GM18511 (cell line): ENCODE results near the gene DUSP7.
"Not testable (repeated sequence)": the region's sequence is repeated elsewhere in the genome, so short reads cannot be mapped to it uniquely, and the experiment has no call there.

Experiments used
- ATAC-seq: cut with Tn5 transposase; IDR thresholded peaks from one replicate; pipeline ENCODE4 v1.9.1; 2021; ENCODE audit warnings: mild to moderate bottlenecking, moderate library complexity; ENCODE audit not compliant: unreplicated experiment

The DUSP7 gene

DNA sequence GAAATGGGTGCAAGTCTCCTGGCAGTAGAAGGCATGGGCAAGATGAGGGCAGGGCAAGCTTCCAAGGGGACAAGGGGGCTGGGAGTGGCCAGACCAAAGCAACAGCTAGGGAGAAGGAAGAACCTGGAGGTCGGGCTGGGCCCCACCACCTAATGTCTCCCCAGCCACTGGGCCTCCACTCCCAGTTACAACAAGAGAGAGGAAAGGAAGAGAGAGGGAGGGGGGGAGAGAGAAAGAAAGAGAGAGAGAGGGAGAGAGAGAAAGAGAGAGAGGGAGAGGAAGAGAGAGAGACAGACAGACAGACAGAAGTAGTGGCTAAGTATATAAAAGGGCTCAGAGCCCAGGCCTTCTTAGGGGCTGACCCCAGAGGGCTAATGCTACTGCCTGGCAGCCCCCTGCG, 6.9 kb downstream of the DUSP7 start:
- no peak for ATAC-seq

DNA sequence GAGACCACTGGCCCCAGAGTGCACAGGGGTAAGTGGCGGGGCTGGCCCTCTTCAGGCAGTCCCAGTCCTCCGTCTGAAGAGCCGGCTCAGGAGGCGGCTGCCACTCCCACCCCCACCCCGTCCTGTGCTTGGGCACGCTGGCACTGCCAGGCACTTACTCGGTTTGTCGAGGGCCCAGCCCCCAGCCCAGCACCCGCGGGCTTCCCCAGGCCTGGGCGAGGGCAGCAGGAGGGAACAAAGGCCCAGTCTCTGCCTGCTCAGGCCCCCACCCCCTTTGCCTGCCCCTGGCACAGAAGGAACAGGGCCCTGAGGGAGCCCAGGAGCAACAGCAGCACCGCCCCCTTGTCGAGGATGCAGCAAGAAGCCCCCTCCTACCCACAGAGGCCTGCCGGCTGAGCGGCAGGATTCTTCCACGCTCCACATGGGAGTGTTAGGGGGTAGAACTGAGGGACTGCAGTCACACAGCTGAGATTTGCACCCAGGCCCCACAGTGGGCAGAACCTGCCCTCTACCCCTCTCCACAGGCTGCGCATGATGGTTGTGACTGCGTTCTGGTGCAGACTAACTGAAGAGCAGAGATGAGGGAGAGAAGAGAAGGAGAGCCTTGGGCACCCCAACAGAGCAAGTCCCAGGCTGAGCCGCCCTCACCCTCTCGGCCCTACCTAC, 8.9 kb downstream of the DUSP7 start:
- ATAC-seq, result no peak

DNA sequence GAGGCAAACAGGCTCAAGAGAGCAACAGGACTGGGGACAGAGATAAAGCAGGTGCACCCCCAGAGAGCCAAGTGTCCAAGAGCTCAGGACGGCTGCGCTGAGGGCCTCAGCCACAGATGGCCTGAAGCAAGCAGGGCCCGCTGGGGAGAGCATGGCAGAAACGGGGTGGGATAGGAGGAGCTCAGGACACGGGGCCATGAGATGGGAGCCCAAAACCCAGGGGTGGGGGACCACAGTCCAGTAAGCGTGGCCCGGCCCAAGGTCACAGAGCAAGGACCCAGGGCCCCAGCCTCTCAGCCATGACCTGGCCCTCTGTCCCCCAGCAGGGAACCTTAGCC, 9.5 kb downstream of the DUSP7 start:
- ATAC-seq, result no peak

DNA sequence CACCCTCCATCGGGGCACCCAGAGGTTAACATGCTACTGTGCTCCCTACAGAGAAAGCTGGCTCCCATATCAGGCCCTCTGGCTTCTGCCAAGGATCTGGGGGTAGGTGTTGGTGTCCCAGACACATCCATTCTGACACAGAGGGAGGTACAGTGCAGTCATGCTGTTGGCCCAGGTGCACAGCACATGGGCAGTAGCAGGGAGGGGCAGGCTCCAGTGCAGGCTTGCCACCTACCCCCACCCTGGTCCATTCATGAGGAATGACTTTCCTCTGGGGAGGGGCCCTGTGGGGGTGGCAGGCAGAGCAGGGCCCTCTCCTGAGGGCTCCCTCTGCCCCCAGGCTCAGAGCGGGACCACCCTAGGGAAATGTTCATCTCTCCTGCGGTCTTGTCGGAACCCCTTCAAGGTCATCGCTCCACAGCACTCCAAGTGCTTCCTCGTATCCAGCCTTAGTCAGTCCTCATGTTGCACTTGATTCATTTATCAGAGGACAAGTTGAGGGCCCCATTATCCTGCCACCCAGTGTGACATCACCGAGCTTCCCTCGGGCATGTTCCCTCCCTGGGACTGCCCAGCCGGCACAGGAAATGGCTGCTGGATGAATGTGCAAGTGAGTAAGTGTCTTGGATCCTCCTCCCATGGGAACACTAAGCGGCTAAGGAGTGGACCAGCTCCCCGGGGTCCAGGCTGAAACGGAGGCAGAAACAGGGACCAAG, 10.0 kb downstream of the DUSP7 start:
- ATAC-seq, result no peak

DNA sequence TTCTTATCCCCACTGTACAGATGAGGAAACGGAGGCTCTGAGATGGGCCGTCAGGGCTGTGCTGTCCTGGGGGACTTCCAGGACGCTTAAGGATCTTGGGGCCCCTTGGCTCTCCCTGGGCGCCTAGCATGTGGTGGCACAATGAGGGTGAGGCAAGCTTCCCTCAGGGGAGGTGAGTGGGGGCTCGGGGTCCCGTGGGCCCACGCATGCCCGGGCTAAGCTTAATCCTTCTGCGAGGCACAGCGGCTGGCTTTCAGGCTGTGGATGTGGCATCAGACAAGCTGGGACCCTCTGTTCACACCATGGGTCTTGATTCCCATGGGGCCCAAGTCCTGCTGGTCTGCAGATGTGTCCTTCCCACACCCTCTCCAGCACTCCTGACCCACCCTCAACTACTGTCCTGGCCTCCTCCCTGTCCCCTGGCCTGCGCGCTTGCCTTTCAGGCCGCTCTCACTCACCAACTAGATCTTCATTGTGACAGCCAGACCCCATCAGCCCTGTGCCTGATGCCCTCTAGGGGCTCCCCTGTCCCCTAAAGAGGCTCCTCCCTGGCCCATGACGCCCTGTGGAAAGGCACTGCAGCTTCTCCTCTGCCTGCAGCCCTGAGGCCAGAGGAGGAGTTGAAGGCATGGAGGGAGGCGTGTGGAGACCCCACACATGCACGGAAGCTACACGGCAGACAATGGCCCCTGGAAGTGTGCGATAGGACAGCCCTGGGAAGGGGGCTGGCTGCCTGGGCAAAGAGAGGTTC, 11.3 kb downstream of the DUSP7 start:
- ATAC-seq, result no peak

DNA sequence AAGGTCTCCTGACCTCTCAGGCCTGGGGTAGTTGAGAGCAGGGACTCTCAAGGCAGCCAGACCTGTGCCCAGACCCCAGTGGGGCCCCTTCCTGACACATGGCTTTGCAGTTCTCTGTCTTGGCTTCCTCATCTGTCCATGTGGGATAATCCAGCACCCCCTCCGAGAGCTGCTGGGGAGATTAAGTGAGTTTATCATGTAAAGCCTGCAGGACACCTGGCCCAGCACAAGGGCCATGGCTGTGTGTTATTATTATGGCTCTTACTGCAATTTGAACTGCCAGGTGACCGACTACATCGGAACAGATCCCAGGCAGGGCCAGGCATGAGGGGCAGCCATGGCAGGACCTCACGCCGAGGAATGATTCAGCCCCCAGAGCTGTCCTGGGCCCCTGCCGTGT, 12.6 kb downstream of the DUSP7 start:
- ATAC-seq, result no peak

DNA sequence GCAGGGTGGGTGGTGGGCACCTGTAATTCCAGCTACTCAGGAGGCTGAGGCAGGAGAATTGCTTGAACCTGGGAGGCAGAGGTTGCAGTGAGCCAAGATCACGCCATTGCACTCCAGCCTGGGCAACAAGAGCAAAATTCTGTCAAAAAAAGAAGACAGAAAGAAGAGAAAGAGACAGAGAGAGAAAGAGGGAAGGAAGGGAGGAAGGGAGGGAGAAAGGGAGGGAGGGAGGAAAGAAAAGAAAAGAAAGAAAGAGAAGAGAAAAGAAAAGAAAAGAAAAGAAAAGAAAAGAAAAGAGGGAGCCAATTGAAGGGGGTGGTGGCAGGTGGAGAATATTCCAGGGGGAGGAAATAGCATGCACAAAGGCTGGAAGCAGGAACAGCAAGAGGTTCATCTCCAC, 13.3 kb downstream of the DUSP7 start:
- ATAC-seq, result not testable (repeated sequence)

DNA sequence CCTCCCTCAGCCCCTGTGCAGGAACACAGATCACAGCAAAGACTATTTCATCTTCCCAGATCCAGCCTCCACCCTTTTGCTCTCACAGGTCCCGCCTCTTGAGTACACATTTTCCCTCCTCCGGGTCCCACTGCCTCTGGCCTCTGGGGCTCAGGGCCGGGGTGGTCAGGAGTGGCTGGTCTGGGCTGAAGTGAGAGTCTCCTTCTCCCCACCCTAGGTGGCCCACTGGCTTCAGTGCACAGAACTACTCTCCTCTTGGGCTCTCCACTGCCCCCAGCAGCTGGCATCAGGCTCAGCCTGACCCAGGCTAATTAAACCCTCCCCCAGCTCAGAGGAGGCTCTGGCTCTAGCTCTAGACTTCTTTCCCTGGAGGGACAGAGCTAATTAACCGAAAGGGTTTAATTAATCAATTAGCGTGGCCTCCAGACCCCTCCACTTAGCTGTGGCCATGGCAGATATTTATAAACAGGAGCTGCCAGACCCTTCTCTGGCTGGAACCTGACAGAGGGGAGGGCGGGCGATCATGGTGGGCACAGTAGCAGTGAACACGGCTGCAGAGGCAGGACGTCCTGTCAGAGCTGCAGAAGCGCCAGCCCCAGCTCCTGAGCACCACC, 15.1 kb downstream of the DUSP7 start:
- no peak for ATAC-seq

DNA sequence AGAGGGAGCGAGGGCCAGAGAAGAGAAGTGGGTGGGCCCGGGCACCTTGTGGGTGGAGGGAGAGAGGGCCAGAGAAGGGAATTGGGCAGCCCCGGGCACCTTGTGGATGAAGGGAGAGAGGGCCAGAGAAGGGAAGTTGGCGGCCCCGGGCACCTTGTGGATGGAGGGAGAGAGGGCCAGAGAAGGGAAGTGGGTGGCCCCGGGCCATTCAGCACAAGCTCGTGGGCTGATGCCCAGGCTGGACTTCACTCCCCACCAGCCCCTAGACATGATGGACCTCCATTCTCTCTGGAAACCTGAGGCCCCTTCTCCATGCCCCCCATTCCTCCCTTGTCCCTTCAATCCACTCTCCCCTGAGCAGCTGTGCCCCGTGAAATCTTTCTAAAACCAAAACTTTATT, 15.8 kb downstream of the DUSP7 start:
- ATAC-seq, result no peak

DNA sequence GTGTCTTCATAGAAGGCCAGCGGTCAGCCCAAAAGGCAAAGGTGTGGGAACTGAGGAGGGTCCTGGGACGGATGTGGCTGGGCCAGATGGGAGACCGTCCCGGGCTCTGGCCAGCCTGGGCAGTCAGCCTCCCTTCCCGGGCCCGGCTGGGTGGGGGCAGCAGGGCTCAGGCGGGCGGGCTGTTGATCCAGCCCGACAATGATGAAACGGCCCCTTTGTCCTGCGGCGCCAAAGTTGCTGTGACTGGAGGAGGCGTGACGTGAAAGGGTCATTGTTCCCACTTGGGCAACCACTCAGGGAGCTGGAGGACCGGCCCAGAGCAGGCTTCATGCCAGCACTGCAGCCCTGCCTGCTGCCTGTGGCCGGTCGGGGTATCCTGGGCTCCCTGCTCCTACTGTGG, 16.5 kb downstream of the DUSP7 start:
- ATAC-seq, result no peak

DNA sequence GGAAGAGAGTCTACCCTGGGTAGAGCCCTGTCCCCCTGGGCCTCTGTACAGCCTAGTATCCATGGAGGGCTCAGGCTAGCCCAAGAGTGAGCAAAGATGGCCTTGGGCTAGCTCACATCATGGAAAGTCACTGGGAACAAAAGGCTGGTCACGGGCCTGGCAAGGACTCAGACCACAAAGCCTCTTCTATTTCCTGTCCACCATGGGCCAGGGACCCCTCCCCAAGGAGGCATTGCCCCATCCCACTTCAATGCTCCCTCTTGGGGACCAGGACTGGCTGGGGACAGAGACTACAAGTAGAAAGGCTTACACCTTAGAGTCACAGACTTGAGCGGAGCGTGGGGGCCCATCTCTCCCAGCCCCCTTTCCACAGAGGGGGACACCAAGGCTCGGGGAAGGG, 16.9 kb downstream of the DUSP7 start:
- no peak for ATAC-seq

DNA sequence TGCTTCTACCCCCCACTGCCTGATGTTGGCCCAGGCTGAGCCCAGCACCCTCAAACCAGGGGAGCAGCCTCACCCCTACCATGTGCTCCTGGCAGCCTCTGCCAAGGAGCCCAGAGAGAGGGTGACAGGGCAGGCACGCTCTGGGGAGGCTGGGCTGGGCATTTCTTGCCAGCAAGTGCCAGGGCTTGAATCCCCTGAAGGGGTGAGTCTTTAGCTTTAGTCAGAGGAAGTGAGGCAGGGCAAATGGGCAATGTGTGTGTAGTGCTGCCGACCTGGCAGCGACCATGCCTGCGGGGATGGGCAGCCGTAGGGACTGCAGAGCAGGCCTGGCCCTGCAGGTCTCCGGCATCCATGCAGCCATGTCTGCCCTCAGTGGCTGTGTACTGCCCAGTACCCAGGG, 18.1 kb downstream of the DUSP7 start:
- no peak for ATAC-seq

DNA sequence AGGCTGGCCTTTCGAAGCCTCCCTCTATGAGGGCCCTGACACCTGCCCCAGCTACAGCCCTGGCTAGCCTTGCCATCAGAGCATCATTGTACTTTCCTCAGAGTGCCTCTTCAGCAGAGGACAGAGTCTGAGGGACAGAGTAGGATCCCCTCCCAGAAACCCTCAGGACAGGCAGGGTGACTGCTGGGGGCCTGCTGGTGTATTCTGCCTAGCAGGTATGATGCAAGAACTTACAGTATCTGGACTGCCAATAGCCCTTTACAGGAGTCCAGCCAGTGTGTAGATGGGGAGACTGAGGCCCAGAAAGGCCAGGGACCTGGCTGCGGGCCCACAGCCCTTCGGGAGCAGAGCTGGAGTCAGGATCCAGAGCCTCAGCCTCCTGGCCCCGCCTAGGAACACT, 19.1 kb downstream of the DUSP7 start:
- no peak for ATAC-seq

DNA sequence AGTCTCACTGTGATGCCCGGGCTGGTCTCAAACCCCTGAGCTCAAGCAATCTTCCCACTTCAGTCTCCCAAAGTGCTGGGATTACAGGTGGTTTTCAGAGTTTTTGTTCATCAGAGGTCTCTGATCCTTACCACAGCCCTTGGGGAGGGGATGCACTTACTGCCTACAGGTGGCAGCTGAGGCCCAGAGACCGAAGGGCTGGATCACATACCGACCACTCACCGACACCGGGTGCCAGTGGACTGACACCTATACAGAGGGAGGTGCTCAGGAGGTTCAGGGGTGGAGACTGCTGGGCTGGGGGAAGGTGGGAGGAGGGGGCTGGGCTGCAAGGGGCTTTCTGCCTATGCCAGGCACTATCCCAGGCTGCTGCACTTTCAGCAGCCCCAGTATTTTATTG, 19.5 kb downstream of the DUSP7 start:
- ATAC-seq, result no peak

DNA sequence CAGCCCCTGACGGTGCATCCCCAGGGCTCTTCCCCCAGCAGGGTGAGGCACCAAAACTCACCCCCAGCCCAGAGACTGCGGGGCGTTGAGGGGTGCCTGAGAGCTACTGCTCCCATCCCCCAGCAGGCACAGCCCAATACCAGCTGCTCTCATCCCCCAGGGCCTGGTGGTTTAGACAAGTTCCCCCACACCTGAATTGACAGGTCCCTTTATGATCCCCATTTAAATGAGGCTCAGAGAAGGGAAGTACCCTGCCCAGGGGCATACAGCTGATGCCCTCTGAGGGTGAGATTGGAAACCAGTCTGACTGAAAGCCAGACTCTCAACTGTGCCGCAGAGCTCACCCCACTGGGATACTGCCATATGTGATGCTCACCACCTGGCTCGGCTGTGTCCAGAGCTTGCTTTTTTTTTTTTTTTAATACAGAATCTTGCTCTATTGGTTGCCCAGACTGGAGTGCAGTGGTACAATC, 20.1 kb downstream of the DUSP7 start:
- ATAC-seq, result peak; percentile 91

DNA sequence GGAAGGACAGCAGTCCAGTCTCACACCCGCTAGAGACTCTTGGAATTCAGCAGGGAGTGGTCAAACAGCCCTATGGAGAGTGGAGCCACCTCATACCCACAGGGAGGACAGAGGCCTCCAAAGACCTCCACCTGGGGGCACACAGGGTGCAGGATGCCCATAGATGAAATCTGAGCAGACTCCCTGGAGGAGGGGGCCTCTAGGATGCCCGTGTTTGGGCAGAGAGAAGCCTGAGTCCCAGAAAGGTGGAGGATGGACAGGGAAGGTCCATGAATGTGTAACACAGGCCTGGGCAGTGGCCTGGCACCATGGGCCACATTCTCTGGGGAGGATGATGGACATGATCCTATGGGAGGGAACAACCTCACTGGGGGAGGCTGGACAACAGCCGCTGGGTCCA, 21.7 kb downstream of the DUSP7 start:
- ATAC-seq, result no peak

DNA sequence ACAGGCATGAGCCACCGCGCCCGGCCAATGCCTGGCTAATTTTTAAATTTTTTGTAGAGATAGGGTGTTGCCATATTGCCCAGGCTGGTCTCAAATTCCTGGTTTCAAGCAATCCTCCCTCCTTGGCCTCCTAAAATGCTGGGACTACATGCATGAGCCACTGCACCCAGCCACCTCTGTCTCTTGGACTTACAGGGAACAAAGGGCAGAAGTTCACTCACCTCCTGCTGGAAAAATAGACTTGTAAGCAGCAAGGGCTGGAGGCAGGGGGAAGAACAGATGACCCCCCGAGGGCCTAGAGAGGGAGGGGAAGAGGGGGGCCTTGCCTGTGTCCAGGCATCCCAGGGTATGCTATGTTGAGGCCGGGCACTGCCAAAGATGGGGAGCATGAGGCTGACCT, 22.2 kb downstream of the DUSP7 start:
- ATAC-seq, result no peak

DNA sequence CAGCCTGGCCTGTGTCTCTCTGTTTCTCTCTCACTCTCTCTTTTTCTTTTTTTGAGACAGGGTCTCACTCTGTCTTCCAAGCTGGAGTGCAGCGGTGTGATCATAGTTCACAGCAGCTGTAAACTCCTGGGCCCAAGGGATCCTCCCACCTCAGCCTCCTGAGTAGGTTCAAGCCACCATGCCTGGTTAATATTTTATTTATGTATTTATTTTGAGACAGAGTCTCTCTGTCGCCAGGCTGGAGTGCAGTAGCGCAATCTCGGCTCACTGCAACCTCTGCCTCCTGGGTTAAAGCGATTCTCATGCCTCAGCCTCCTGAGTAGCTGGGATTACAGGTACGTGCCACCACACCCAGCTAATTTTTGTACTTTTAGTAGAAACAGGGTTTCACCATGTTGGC, 22.6 kb downstream of the DUSP7 start:
- not testable (repeated sequence) for ATAC-seq

DNA sequence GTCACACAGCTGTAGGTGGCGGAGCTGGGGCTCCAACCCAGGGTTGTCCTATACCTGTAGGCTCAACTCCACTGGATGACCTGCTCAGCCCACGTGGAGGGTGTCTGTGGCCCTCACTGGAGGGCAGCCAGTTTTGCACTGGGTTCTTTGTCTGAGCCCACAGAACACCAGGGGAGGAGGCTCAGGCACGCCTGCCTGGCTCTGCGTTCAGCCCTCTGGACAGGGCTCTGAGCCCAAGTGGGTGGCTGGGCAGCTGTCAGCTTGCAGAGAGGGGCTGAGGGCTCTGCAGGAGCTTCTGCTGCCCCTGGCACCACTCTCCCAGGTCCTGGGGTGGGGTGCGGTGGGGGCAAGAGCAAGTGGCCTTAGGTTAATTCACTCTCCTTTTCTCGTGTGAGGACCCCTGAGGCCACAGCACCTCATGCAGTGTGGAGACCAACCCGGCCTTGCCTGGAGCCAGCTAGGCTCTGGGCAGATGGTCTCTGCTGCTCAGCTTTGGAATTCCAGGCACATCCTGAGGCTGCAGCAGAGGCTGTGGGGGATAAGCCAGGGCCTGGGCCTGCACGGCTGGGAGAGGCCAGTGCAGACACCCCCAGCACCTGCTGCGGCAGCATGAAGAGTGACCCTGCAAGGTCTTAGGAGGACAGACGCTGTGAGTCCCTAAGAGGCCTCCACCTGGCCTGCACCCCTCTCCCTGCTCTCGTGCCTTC, 23.5 kb downstream of the DUSP7 start:
- ATAC-seq, result no peak

DNA sequence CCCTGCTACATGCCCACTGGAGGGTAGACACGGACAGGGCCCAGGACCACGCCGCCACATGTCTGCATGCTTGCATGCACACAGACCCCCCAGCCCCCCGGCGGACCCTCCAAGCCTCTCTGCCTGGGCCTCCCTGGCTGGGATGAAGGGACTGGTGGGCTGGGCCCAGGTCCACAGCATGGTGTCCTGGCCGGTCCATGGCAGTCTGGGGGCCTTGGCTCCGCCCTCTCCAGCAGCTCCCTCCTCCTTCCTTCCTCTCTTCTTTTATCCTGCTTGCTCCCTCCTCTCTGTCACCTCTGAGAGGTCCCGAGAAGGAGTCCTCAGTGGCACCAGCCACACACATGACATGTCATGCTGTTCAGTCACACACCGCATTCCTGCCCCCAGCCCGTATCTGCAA, 24.5 kb downstream of the DUSP7 start:
- no peak for ATAC-seq

DNA sequence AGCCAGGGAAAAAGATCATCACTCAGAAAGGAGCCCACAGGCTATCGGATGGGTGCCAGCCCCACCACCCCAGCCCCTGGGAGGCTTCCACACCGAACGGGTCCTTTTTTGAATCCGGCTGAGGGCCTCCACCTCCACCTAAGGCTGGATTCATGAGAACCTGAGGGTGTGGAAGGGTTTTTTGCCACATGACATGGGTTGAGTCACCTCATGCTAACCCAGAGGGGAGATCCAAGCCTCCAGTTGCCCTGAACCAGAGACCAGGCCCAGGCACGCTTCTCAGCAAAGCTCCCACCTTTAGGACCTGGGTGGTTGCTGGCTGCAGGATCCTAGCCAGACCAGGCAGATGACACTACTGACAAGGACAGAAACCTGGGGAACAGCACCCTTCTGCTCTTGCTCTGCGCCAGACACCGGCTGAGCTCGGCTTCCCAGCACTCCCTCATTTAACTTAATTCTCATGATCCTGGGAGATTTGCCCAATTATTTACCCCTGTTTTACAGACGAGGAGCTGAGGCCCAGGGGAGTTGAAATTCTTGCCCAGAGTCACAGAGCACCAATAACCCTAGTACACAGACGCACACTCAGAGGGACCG, 25.6 kb downstream of the DUSP7 start:
- no peak for ATAC-seq
